Muscle of leg (tissue), 11 donors: Measurements from ENCODE around the gene NOS1AP. TPM values are rescaled to one million over a fixed set of nuclear protein-coding genes. Genes with fewer than 3 reads are reported as not detected.

Source experiments
- DNase-seq: peaks from one replicate; pipeline ENCODE4 v3.0.0; 2013
- H3K27ac ChIP-seq: one replicate; pipeline ENCODE4 v1.5.1; 2013; ENCODE audit warnings: mild to moderate bottlenecking, low read length, control low read depth
- H3K27me3 ChIP-seq: one replicate; pipeline ENCODE4 v1.6.1; 2013; ENCODE audit warnings: low read length; ENCODE audit not compliant: control insufficient read depth, insufficient read depth
- H3K36me3 ChIP-seq: one replicate; pipeline ENCODE4 v1.6.1; 2013; ENCODE audit warnings: low read length; ENCODE audit not compliant: control insufficient read depth, insufficient read depth
- H3K4me1 ChIP-seq: one replicate; pipeline ENCODE4 v1.6.1; 2013; ENCODE audit warnings: low read length; ENCODE audit not compliant: control insufficient read depth, insufficient read depth
- H3K4me3 ChIP-seq: one replicate; pipeline ENCODE4 v1.5.1; 2013; ENCODE audit warnings: low read length, control low read depth
- H3K9me3 ChIP-seq: replicated peaks from 2 replicates; pipeline ENCODE4 v1.6.1; 2013; ENCODE audit warnings: low read depth, low read length; ENCODE audit not compliant: control insufficient read depth
- WGBS: methylation state at CpG from one replicate; pipeline ENCODE4 v1.1.5; 2013; ENCODE audit warnings: missing lambda C conversion rate; ENCODE audit not compliant: insufficient coverage; 5-methylcytosine and 5-hydroxymethylcytosine counted together
- polyA plus RNA-seq, 8 donors: library from polyadenylated mRNA; unstranded; fragments of 120-200 nt; gene quantifications; one replicate each; pipeline versions ENCODE4 v1.2.1 to v1.2.3, GENCODE V29; 2013; ENCODE audit warnings: inconsistent platforms in 1 of 8, low replicate concordance in 1 of 8; ENCODE audit not compliant: insufficient read length in 8 of 8, insufficient read depth in 1 of 8
- total RNA-seq: library from RNA; stranded (reverse); fragments of 120-200 nt; gene quantifications from one replicate; pipeline ENCODE4 v1.2.4, GENCODE V29; 2013

The NOS1AP gene
- total and polyA plus RNA-seq, 9 donors, result 0.40 to 1.8 (median 0.88) TPM

GRCh38 chr1:162153374-162153773, 83.9 kb downstream of the NOS1AP start:
- H3K27me3 ChIP-seq, result no peaks in the 10 kb centered on the region
- no peak overlapping the region for H3K4me3 ChIP-seq
- no peak for DNase-seq
- H3K9me3 ChIP-seq, result no peaks in the 10 kb centered on the region
- H3K36me3 ChIP-seq, result no peaks in the 10 kb centered on the region
- no peaks in the 10 kb centered on the region for H3K4me1 ChIP-seq
- no peak overlapping the region for H3K27ac ChIP-seq

- no peaks in the 10 kb centered on the region for H3K36me3 ChIP-seq
- H3K27ac ChIP-seq, result no peak overlapping the region
- H3K4me1 ChIP-seq, result no peaks in the 10 kb centered on the region
- no peaks in the 10 kb centered on the region for H3K27me3 ChIP-seq
- DNase-seq, result no peak
- no peaks in the 10 kb centered on the region for H3K9me3 ChIP-seq
- 89% methylated on average over 1 of the region's 1 CpG for WGBS
- no peak overlapping the region for H3K4me3 ChIP-seq
These were observed 88.0 kb downstream of the NOS1AP start for GRCh38 chr1:162157469-162157868.

GRCh38 chr1:162158624-162159271, 89.3 kb downstream of the NOS1AP start:
- Histone ChIP-seq H3K4me3 (no peak overlapping the region), H3K4me1 (no peaks in the 10 kb centered on the region)

GRCh38 chr1:162159515-162159914, 90.0 kb downstream of the NOS1AP start:
- H3K27me3 ChIP-seq, result no peaks in the 10 kb centered on the region
- no peaks in the 10 kb centered on the region for H3K9me3 ChIP-seq
- WGBS, result 62% methylated on average over 2 of the region's 2 CpGs
- no peaks in the 10 kb centered on the region for H3K4me1 ChIP-seq
- no peak overlapping the region for H3K4me3 ChIP-seq
- DNase-seq, result no peak
- no peaks in the 10 kb centered on the region for H3K36me3 ChIP-seq
- H3K27ac ChIP-seq, result no peak overlapping the region

More at GRCh38 chr1:162158624-162159271, 89.3 kb downstream of the NOS1AP start:
- no peaks in the 10 kb centered on the region for H3K9me3 ChIP-seq
- 69% methylated on average over 3 of the region's 5 CpGs for WGBS
- DNase-seq, result no peak
- no peak overlapping the region for H3K27ac ChIP-seq
- no peaks in the 10 kb centered on the region for H3K36me3 ChIP-seq
- no peaks in the 10 kb centered on the region for H3K27me3 ChIP-seq

- H3K27ac ChIP-seq, result no peak overlapping the region
- no peaks in the 10 kb centered on the region for H3K4me1 ChIP-seq
- no peaks in the 10 kb centered on the region for H3K27me3 ChIP-seq
- no peaks in the 10 kb centered on the region for H3K9me3 ChIP-seq
- no peaks in the 10 kb centered on the region for H3K36me3 ChIP-seq
- DNase-seq, result no peak
- 83% methylated on average over 5 of the region's 7 CpGs for WGBS
- H3K4me3 ChIP-seq, result no peak overlapping the region
These were observed 92.5 kb downstream of the NOS1AP start for GRCh38 chr1:162161916-162162550.

GRCh38 chr1:162165528-162165927, 96.0 kb downstream of the NOS1AP start:
- Histone ChIP-seq H3K27me3 (no peaks in the 10 kb centered on the region), H3K36me3 (no peaks in the 10 kb centered on the region), H3K4me3 (no peak overlapping the region), H3K27ac (no peak overlapping the region), H3K4me1 (peaks cover 17% of the 10 kb centered on the region), H3K9me3 (no peaks in the 10 kb centered on the region)
- DNase-seq, result no peak
- 94% methylated on average over 2 of the region's 3 CpGs for WGBS

GRCh38 chr1:162166917-162167615, 97.6 kb downstream of the NOS1AP start:
- 35% methylated on average over 4 of the region's 9 CpGs for WGBS
- DNase-seq, result no peak
- no peak overlapping the region for H3K4me3 ChIP-seq

GRCh38 chr1:162168261-162168660, 98.8 kb downstream of the NOS1AP start:
- H3K27ac ChIP-seq, result no peak overlapping the region
- peak; percentile 42 for DNase-seq
- H3K9me3 ChIP-seq, result no peaks in the 10 kb centered on the region
- H3K27me3 ChIP-seq, result no peaks in the 10 kb centered on the region
- no peak overlapping the region for H3K4me3 ChIP-seq
- no peaks in the 10 kb centered on the region for H3K36me3 ChIP-seq
- WGBS, result 70% methylated on average over 1 of the region's 5 CpGs
- peaks cover 17% of the 10 kb centered on the region for H3K4me1 ChIP-seq

More at GRCh38 chr1:162166917-162167615, 97.6 kb downstream of the NOS1AP start:
- Histone ChIP-seq H3K36me3 (no peaks in the 10 kb centered on the region), H3K27ac (no peak overlapping the region), H3K4me1 (peaks cover 17% of the 10 kb centered on the region), H3K27me3 (no peaks in the 10 kb centered on the region), H3K9me3 (no peaks in the 10 kb centered on the region)

- Histone ChIP-seq H3K4me1 (peaks cover 17% of the 10 kb centered on the region), H3K27ac (no peak overlapping the region), H3K27me3 (no peaks in the 10 kb centered on the region), H3K9me3 (no peaks in the 10 kb centered on the region), H3K4me3 (no peak overlapping the region), H3K36me3 (no peaks in the 10 kb centered on the region)
- 47% methylated on average over 5 of the region's 7 CpGs for WGBS
- no peak for DNase-seq
These were observed 99.7 kb downstream of the NOS1AP start for GRCh38 chr1:162169031-162169790.

GRCh38 chr1:162171111-162171510, 101.6 kb downstream of the NOS1AP start:
- H3K36me3 ChIP-seq, result no peaks in the 10 kb centered on the region
- no peak for DNase-seq
- H3K27ac ChIP-seq, result no peak overlapping the region
- no peaks in the 10 kb centered on the region for H3K9me3 ChIP-seq
- H3K4me1 ChIP-seq, result peaks cover 17% of the 10 kb centered on the region
- no peak overlapping the region for H3K4me3 ChIP-seq
- no peaks in the 10 kb centered on the region for H3K27me3 ChIP-seq
- WGBS, result 70% methylated on average over 2 of the region's 3 CpGs
